ENCODE data around the gene VAMP7.
"Not testable (repeated sequence)": the region's sequence is repeated elsewhere in the genome, so short reads cannot be mapped to it uniquely, and the experiment has no call there.

VAMP7 gene

GRCh38 chrX:155967653-155968325 is 86.6 kb downstream of the VAMP7 start:
- TF ChIP-seq CTCF (IDR thresholded peaks at IDR 0.05), result no peak
- Histone ChIP-seq H3K4me3 (no peak overlapping the region), H3K27ac (no peak overlapping the region)
- DNase-seq (ENCODE audit: low spot score), result no peak

DNA sequence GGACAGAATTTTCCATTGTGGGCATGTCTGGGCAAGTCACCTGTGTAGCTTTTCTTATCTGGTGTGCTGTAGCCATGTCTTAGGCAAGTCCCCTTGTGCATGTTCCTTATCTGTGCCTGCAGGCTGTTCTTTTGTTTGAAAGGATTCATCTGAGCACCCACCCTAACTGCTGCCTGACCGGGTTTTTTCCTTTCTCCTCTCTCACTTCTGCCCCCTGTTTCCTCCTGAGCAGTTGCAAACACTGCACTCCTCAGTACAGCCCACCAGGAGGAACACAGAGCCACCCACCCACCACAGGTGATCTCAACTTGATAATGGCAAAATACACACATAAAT is 87.1 kb downstream of the VAMP7 start:
- H3K4me3 ChIP-seq, result no peak overlapping the region
- no peak for DNase-seq (ENCODE audit: low spot score)
- TF ChIP-seq CTCF (IDR thresholded peaks at IDR 0.05), result no peak
- no peak overlapping the region for H3K27ac ChIP-seq

DNA sequence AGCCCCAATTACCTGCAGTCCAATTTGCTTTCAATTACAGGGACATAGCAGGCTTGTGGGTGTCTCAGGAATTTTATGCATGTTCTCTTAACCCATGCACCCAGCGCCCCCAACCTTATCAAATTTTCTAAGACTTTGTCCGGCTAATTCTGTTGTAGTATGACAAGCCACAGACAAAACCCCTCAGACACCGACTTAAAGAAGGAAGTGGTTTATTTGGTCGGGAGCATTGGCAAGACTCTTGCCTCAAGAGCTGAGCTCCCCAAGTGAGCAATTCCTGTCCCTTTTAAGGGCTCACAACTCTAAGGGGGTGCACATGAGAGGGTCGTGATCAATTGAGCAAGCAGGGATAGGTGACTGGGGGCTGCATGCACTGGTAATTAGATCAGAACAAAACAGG is 87.6 kb downstream of the VAMP7 start:
- no peak for TF ChIP-seq CTCF (IDR thresholded peaks at IDR 0.05)
- H3K27ac ChIP-seq, result no peak overlapping the region
- DNase-seq (ENCODE audit: low spot score), result no peak
- no peak overlapping the region for H3K4me3 ChIP-seq

DNA sequence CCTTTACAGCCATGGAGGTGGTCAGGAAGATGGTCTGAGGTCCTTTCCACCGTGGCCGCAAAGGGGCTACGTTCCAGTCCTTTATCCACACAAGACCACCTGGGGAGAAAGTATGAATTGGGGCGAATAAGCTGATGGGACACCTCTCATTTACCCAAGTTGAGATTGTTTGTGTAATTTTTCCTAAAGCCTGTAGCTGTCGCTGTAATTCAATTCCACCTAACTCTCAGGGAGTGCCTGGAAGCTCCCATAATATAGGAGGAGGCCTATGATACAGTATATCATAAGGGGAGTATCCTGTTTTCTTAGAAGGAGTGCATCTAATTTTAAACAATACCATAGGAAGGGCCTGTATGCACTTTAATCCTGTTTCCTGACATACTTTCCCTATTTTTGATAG is 90.5 kb downstream of the VAMP7 start:
- not testable (repeated sequence) for H3K27ac ChIP-seq; H3K4me3 ChIP-seq; DNase-seq (ENCODE audit: low spot score)

GRCh38 chrX:155972241-155972640 is 91.1 kb downstream of the VAMP7 start:
- not testable (repeated sequence) for H3K4me3 ChIP-seq; H3K27ac ChIP-seq; DNase-seq (ENCODE audit: low spot score)

DNA sequence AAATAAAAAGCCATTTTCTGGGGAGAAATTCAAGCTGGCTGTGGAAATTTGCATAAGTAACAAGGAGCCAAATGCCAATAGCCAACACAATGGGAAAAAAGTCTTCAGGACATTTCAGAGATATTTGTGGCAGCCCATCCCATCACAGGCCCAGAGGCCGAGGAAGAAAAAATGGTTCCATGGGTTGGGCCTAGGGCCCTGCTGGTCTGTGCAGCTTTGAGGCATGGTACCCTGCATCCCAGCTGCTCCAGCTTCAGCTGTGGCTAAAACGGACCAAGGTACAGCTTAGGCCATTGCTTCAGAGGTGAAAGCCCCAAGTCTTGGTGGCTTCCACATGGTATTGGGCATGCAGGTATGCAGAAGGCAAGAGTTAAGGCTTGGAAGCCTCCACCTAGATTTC is 102.2 kb downstream of the VAMP7 start:
- Histone ChIP-seq H3K27ac (no peak overlapping the region), H3K4me3 (no peak overlapping the region)
- DNase-seq (ENCODE audit: low spot score), result no peak
- TF ChIP-seq CTCF (IDR thresholded peaks at IDR 0.05), result no peak

DNA sequence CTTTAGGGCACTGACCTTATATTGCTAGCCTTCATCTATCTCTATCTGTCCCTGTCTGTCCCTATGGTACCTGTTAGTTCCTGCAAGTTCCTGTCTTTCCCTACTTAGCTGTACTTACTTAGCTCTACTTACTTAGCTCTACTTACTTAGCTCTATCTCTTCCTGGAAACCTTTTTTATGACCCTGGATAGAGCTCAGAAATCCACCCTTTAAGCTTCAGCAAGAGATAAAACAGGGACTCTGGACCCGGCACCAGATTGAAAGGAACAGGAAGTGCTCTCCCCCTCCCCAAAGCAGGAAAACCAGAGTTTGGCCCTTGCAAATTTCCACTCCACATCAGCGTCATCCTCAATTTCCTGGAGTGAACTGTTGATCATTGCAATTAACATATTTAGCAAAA is 104.1 kb downstream of the VAMP7 start:
- Histone ChIP-seq H3K4me3 (no peak overlapping the region), H3K27ac (no peak overlapping the region)
- TF ChIP-seq CTCF (IDR thresholded peaks at IDR 0.05), result no peak
- DNase-seq (ENCODE audit: low spot score), result no peak

DNA sequence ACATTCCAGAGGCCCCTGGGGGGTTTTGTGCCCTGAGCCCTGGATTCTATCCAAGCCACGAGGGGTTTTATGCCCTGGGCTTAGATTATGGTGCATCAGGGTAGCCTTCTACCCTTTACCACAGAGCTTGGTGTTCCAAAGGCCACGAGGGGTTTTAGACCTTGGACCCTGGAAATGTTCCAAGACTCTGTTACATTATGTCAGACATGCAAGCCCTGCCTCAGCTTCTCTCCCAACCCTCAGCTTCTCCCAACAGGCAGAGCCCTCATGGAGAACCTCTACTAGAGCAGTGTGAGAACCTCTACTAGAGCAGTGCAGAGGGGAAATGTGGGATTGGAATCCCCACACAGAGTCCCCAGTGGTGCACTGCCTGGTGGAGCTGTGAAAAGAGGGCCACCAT is 105.8 kb downstream of the VAMP7 start:
- not testable (repeated sequence) for DNase-seq (ENCODE audit: low spot score); H3K27ac ChIP-seq

GRCh38 chrX:155988859-155989258 is 107.7 kb downstream of the VAMP7 start:
- Histone ChIP-seq H3K4me3 (no peak overlapping the region), H3K27ac (no peak overlapping the region)
- TF ChIP-seq CTCF (IDR thresholded peaks at IDR 0.05), result no peak
- DNase-seq (ENCODE audit: low spot score), result no peak

More for the DNA sequence above, 105.8 kb downstream of the VAMP7 start:
- H3K4me3 ChIP-seq, result not testable (repeated sequence)
